GM23338 (cell line): Measurements from ENCODE around the gene DPH1. TPM values are rescaled to one million over a fixed set of nuclear protein-coding genes. Genes with fewer than 3 reads are reported as not detected.

ENCODE experiments used
- ATAC-seq: fragments of 200-7000 bp; cut with Tn5 transposase; 3 replicates; pipeline ENCODE4 v1.9.1; 2020
- DNase-seq: peaks from one replicate; pipeline ENCODE4 v3.0.0-alpha.2; 2015; ENCODE audit warnings: low spot score
- H2AFZ ChIP-seq: fragments of 200-600 bp; sonication (generic); 2 replicates; pipeline ENCODE4 v1.8.0; 2016; ENCODE audit warnings: antibody characterized with exemption, mild to moderate bottlenecking, moderate library complexity
- H3F3A ChIP-seq: fragments of 200-600 bp; sonication (generic); replicated peaks from 2 replicates; pipeline ENCODE4 v1.8.0; 2017; ENCODE audit warnings: antibody characterized with exemption, mixed run types, low read depth
- H3K27ac ChIP-seq: fragments of 200-600 bp; sonication (generic); 2 replicates; pipeline ENCODE4 v1.6.1; 2016; ENCODE audit warnings: low read depth
- H3K27me3 ChIP-seq: fragments of 200-600 bp; sonication (generic); 2 replicates; pipeline ENCODE4 v1.8.0; 2016; ENCODE audit warnings: mild to moderate bottlenecking, mixed run types, moderate library complexity; ENCODE audit not compliant: insufficient read depth
- H3K36me3 ChIP-seq: fragments of 200-600 bp; sonication (generic); 2 replicates; pipeline ENCODE4 v1.8.0; 2016; ENCODE audit warnings: mild to moderate bottlenecking; ENCODE audit not compliant: insufficient read depth
- H3K4me1 ChIP-seq: fragments of 200-600 bp; sonication (generic); 2 replicates; pipeline ENCODE4 v1.8.0; 2016; ENCODE audit warnings: mild to moderate bottlenecking, moderate library complexity; ENCODE audit not compliant: insufficient read depth
- H3K4me2 ChIP-seq: fragments of 200-600 bp; sonication (generic); 2 replicates; pipeline ENCODE4 v1.7.1; 2017; ENCODE audit warnings: mixed run types
- H3K4me3 ChIP-seq: fragments of 200-600 bp; sonication (generic); 2 replicates; pipeline ENCODE4 v1.6.1; 2016; ENCODE audit warnings: mixed run types
- H3K79me2 ChIP-seq: fragments of 200-600 bp; sonication (generic); replicated peaks from 2 replicates; pipeline ENCODE4 v1.8.0; 2017; ENCODE audit warnings: mild to moderate bottlenecking; ENCODE audit not compliant: insufficient read depth
- H3K9me2 ChIP-seq: fragments of 200-600 bp; sonication (generic); 2 replicates; pipeline ENCODE4 v1.8.0; 2017; ENCODE audit not compliant: insufficient read depth
- H4K20me1 ChIP-seq: fragments of 200-600 bp; sonication (generic); replicated peaks from 2 replicates; pipeline ENCODE4 v1.8.0; 2017; ENCODE audit warnings: mild to moderate bottlenecking; ENCODE audit not compliant: insufficient read depth
- H3K27ac Mint-ChIP-seq: 2 replicates; pipeline ENCODE4 v1.8.0; 2020; ENCODE audit warnings: inconsistent platforms, mild to moderate bottlenecking, moderate library complexity, mixed read lengths
- H3K27me3 Mint-ChIP-seq: 3 replicates; pipeline ENCODE4 v1.8.0; 2022; ENCODE audit warnings: low read depth, mild to moderate bottlenecking, moderate library complexity, mixed read lengths, inconsistent platforms; ENCODE audit not compliant: insufficient read depth, poor library complexity
- H3K36me3 Mint-ChIP-seq: 3 replicates; pipeline ENCODE4 v1.8.0; 2021; ENCODE audit warnings: low read depth, mild to moderate bottlenecking, inconsistent platforms, moderate library complexity, mixed read lengths
- H3K4me1 Mint-ChIP-seq: 3 replicates; pipeline ENCODE4 v1.8.0; 2020; ENCODE audit warnings: mild to moderate bottlenecking, inconsistent platforms, mixed read lengths
- H3K4me3 Mint-ChIP-seq: 3 replicates; pipeline ENCODE4 v1.8.0; 2021; ENCODE audit warnings: moderate library complexity, mild to moderate bottlenecking, inconsistent platforms, mixed read lengths
- H3K9me3 Mint-ChIP-seq: 3 replicates; pipeline ENCODE4 v1.8.0; 2020; ENCODE audit warnings: moderate library complexity, mild to moderate bottlenecking, inconsistent platforms, mixed read lengths
- CTCF ChIP-seq, 2 experiments: fragments of 200-600 bp in 1 of 2; sonication (generic) in 1 of 2; conservative IDR thresholded peaks; 2 replicates each; pipeline versions ENCODE4 v1.5.1 to v1.6.1; 2016 to 2017; ENCODE audit warnings: antibody characterized with exemption in 2 of 2, low read depth in 2 of 2, mild to moderate bottlenecking in 2 of 2, moderate library complexity in 1 of 2
- REST ChIP-seq: IDR thresholded peaks from one replicate; pipeline ENCODE4 v1.6.1; 2018; ENCODE audit warnings: antibody characterized with exemption; ENCODE audit not compliant: unreplicated experiment
- STAT1 ChIP-seq: IDR thresholded peaks from one replicate; pipeline ENCODE4 v1.6.1; 2016; ENCODE audit warnings: antibody characterized with exemption; ENCODE audit not compliant: unreplicated experiment
- ZNF114 ChIP-seq: fragments of 250-450 bp; sonication (Bioruptor Pico); IDR thresholded peaks from 2 replicates; pipeline ENCODE4 v1.5.0; 2020; ENCODE audit warnings: mild to moderate bottlenecking, moderate library complexity
- ZNF462 ChIP-seq: fragments of 250-450 bp; sonication (Bioruptor Pico); IDR thresholded peaks from 2 replicates; pipeline ENCODE4 v1.5.0; 2020; ENCODE audit warnings: mild to moderate bottlenecking, moderate library complexity
- polyA plus RNA-seq: library from polyadenylated mRNA; unstranded; fragments of >200 nt; fragmentation: Nextera tagmentation; extraction: Ambion mirVana; gene quantifications from 2 replicates; pipeline ENCODE4 v1.2.1, GENCODE V29; 2016
- total RNA-seq: library from RNA; depleted of rRNA; stranded (reverse); fragments of >200 nt; shearing (Covaris generic); gene quantifications from 2 replicates; pipeline ENCODE4 v1.2.3, GENCODE V29; 2014

Gene DPH1
- total and polyA plus RNA-seq, 2 experiments from 2014 or later = 11.8 to 28.2 TPM

- TF ChIP-seq CTCF (conservative IDR thresholded peaks at IDR 0.05; ENCODE audit: low read depth in 2 of 2) = no peak
Measured at GRCh38 chr17:2042933-2043332, 13.0 kb downstream of the DPH1 start (continued).

- Histone ChIP-seq H2AFZ (no peak overlapping the region), H3K9me2 (no peaks in the 10 kb centered on the region), H3K79me2 (no peaks in the 10 kb centered on the region), H3K4me2 (no peak overlapping the region), H4K20me1 (no peaks in the 10 kb centered on the region; the same call in 1 of the 2 replicates), H3K27ac (no peak overlapping the region), H3K4me1 (peaks cover 7% of the 10 kb centered on the region), H3K36me3 (peaks cover 7% of the 10 kb centered on the region; the same call in 1 of the 2 replicates), H3K4me3 (no peak overlapping the region), H3K27me3 (peaks cover 37% of the 10 kb centered on the region), H3F3A (peaks cover 10% of the 10 kb centered on the region; the same call in 1 of the 2 replicates)
- Mint-ChIP-seq H3K27me3 (peaks cover 36% of the 10 kb centered on the region), H3K4me1 (peaks cover 5% of the 10 kb centered on the region; the same call in 2 of the 3 replicates), H3K9me3 (no peaks in the 10 kb centered on the region), H3K27ac (no peak overlapping the region), H3K36me3 (peaks cover 16% of the 10 kb centered on the region), H3K4me3 (peak overlapping the region; percentile 97; the same call in 1 of the 3 replicates)
- no peak for DNase-seq
- ATAC-seq = no peak
- TF ChIP-seq ZNF462 (CRISPR knock-in tag) (no peak), CTCF (conservative IDR thresholded peaks at IDR 0.05; ENCODE audit: low read depth in 2 of 2) (no peak), ZNF114 (CRISPR knock-in tag) (no peak), REST (no peak), STAT1 (no peak)
Measured at GRCh38 chr17:2043785-2044184, 13.8 kb downstream of the DPH1 start.
